Tibial artery (tissue), 4 donors: ENCODE measurements around the gene POLR2C.
"Not testable (repeated sequence)": the region's sequence is repeated elsewhere in the genome, so short reads cannot be mapped to it uniquely, and the experiment has no call there.

Experiments used
- DNase-seq, 2 donors: peaks; one replicate each; pipeline ENCODE4 v3.0.0-alpha.2; 2019
- H3K27ac ChIP-seq, 2 donors: fragments of 200-600 bp; sonication (generic) in 1 of 2; 1 replicate in 1 of 2; 2 replicates in 1 of 2; pipeline ENCODE4 v1.5.1; 2018 to 2019; ENCODE audit warnings: mild to moderate bottlenecking in 1 of 2
- H3K27me3 ChIP-seq, 2 donors: fragments of 200-600 bp; sonication (generic) in 1 of 2; one replicate each; pipeline versions ENCODE4 v1.5.1 to v1.6.0; 2016 to 2019
- H3K36me3 ChIP-seq, 3 donors: fragments of 200-600 bp; sonication (generic) in 2 of 3; one replicate each; pipeline ENCODE4 v1.5.1; 2016 to 2019; ENCODE audit warnings: mild to moderate bottlenecking in 2 of 3
- H3K4me1 ChIP-seq, 4 donors: fragments of 200-600 bp; sonication (generic) in 2 of 4; 1 replicate in 3 of 4; 2 replicates in 1 of 4; pipeline ENCODE4 v1.5.1; 2016 to 2019
- H3K4me3 ChIP-seq, 2 donors: fragments of 200-600 bp; sonication (generic) in 1 of 2; 1 replicate in 1 of 2; 2 replicates in 1 of 2; pipeline ENCODE4 v1.5.1; 2018 to 2019; ENCODE audit warnings: mild to moderate bottlenecking in 2 of 2
- H3K9me3 ChIP-seq, 3 donors: fragments of 200-600 bp; sonication (generic) in 1 of 3; one replicate each; pipeline ENCODE4 v1.5.1; 2016 to 2019
- CTCF ChIP-seq, 2 experiments: fragments of 200-600 bp in 1 of 2; fragments of 450-650 bp in 1 of 2; IDR thresholded peaks; one replicate each; pipeline ENCODE4 v1.5.1; 2017 to 2019; ENCODE audit warnings: antibody characterized with exemption in 2 of 2, mild to moderate bottlenecking in 1 of 2, moderate library complexity in 1 of 2
- intact Hi-C: fragments of 100-400 bp; cut with DNase I; formaldehyde crosslinking; loops from one replicate; pipeline ENCODE4 v1.15.0; 2023; ENCODE audit warnings: low total_unique reads

Gene POLR2C

GRCh38 chr16:57427824-57428223 is 34.7 kb upstream of the POLR2C start:
- no peak for DNase-seq
- Histone ChIP-seq H3K9me3 (no peaks in the 10 kb centered on the region), H3K36me3 (peaks cover 42 to 70% (median 55%) of the 10 kb centered on the region in 3 donors), H3K4me1 (peaks cover 0 to 8% (median 1%) of the 10 kb centered on the region in 4 donors), H3K27ac (no peak overlapping the region), H3K4me3 (no peak overlapping the region), H3K27me3 (no peaks in the 10 kb centered on the region)
- TF ChIP-seq CTCF (IDR thresholded peaks at IDR 0.05): no peak
- intact Hi-C loops: loop anchor here (10.0 kb wide), 1 partner anchor 243 kb away; the partner anchor contains the start of genes PSME3IP1 and RSPRY1

- no peaks in the 10 kb centered on the region for H3K27me3 ChIP-seq
- TF ChIP-seq CTCF (IDR thresholded peaks at IDR 0.05): no peak
- no peak overlapping the region for H3K4me3 ChIP-seq
- DNase-seq: no peak
- no peaks in the 10 kb centered on the region for H3K4me1 ChIP-seq
- peaks cover 67 to 100% (median 86%) of the 10 kb centered on the region in 3 donors for H3K36me3 ChIP-seq
- no peak overlapping the region for H3K27ac ChIP-seq
- no peaks in the 10 kb centered on the region for H3K9me3 ChIP-seq
- intact Hi-C loops: no loop called here
Observed at GRCh38 chr16:57430955-57431354, 31.5 kb upstream of the POLR2C start.

GRCh38 chr16:57432505-57432904 is 30.0 kb upstream of the POLR2C start:
- Histone ChIP-seq H3K36me3 (peaks cover 73 to 98% (median 92%) of the 10 kb centered on the region in 3 donors), H3K27me3 (no peaks in the 10 kb centered on the region), H3K4me3 (no peak overlapping the region), H3K27ac (no peak overlapping the region), H3K9me3 (no peaks in the 10 kb centered on the region), H3K4me1 (no peaks in the 10 kb centered on the region)
- no peak for DNase-seq
- TF ChIP-seq CTCF (IDR thresholded peaks at IDR 0.05): no peak
- intact Hi-C loops: no loop called here

- Histone ChIP-seq H3K9me3 (no peaks in the 10 kb centered on the region), H3K4me1 (no peaks in the 10 kb centered on the region), H3K27me3 (no peaks in the 10 kb centered on the region), H3K36me3 (peaks cover 73 to 98% (median 92%) of the 10 kb centered on the region in 3 donors), H3K27ac (no peak overlapping the region), H3K4me3 (no peak overlapping the region)
- intact Hi-C loops: no loop called here
- DNase-seq: no peak
- TF ChIP-seq CTCF (IDR thresholded peaks at IDR 0.05): no peak
Observed at GRCh38 chr16:57432989-57433388, 29.5 kb upstream of the POLR2C start.

GRCh38 chr16:57434003-57434402 is 28.5 kb upstream of the POLR2C start:
- Histone ChIP-seq H3K36me3 (peaks cover 70 to 97% (median 91%) of the 10 kb centered on the region in 3 donors), H3K27ac (no peak overlapping the region)
- TF ChIP-seq CTCF (IDR thresholded peaks at IDR 0.05): no peak

GRCh38 chr16:57435838-57436237 is 26.6 kb upstream of the POLR2C start:
- peaks cover 66 to 95% (median 90%) of the 10 kb centered on the region in 3 donors for H3K36me3 ChIP-seq
- no peaks in the 10 kb centered on the region for H3K27me3 ChIP-seq
- intact Hi-C loops: no loop called here
- no peaks in the 10 kb centered on the region for H3K9me3 ChIP-seq
- H3K4me3 ChIP-seq: no peak overlapping the region
- TF ChIP-seq CTCF (IDR thresholded peaks at IDR 0.05): no peak
- H3K27ac ChIP-seq: no peak overlapping the region
- H3K4me1 ChIP-seq: no peaks in the 10 kb centered on the region
- no peak for DNase-seq

More at GRCh38 chr16:57434003-57434402, 28.5 kb upstream of the POLR2C start:
- Histone ChIP-seq H3K4me3 (no peak overlapping the region), H3K27me3 (no peaks in the 10 kb centered on the region), H3K9me3 (no peaks in the 10 kb centered on the region), H3K4me1 (no peaks in the 10 kb centered on the region)
- intact Hi-C loops: no loop called here
- no peak for DNase-seq

- peaks cover 32 to 55% (median 49%) of the 10 kb centered on the region in 3 donors for H3K36me3 ChIP-seq
Observed at GRCh38 chr16:57439947-57440346, 22.5 kb upstream of the POLR2C start.

GRCh38 chr16:57440551-57440950 is 21.9 kb upstream of the POLR2C start:
- H3K9me3 ChIP-seq, H3K27me3 ChIP-seq, H3K27ac ChIP-seq, H3K4me1 ChIP-seq, intact Hi-C loops, H3K4me3 ChIP-seq, DNase-seq: not testable (repeated sequence)
- H3K36me3 ChIP-seq: peaks cover 27 to 49% (median 43%) of the 10 kb centered on the region in 3 donors

More at GRCh38 chr16:57439947-57440346, 22.5 kb upstream of the POLR2C start:
- H3K27ac ChIP-seq, H3K4me3 ChIP-seq, H3K27me3 ChIP-seq, H3K9me3 ChIP-seq, DNase-seq, intact Hi-C loops, H3K4me1 ChIP-seq: not testable (repeated sequence)
